Adipose tissue (tissue), 3 donors: ENCODE data around the gene DDX27. TPM values are rescaled to one million over a fixed set of nuclear protein-coding genes. Genes with fewer than 3 reads are reported as not detected.
"Not testable (repeated sequence)": the region's sequence is repeated elsewhere in the genome, so short reads cannot be mapped to it uniquely, and the experiment has no call there.

ENCODE experiments used
- H3K27ac ChIP-seq: one replicate; pipeline ENCODE4 v1.5.1; 2013; ENCODE audit warnings: low read depth, low read length
- WGBS, 3 donors: extraction: QIAGEN DNeasy Blood & Tissue Kit; methylation state at CpG; one replicate each; pipeline ENCODE4 v1.1.7; 2013; 5-methylcytosine and 5-hydroxymethylcytosine counted together
- polyA plus RNA-seq, 3 donors: library from polyadenylated mRNA; stranded (reverse); fragments of 200-250 nt; gene quantifications; one replicate each; pipeline ENCODE4 v1.2.3, GENCODE V29; 2013
- donor health status: healthy with polysubstance abuse.
- donor health status: Bipolar disorder and iron deficiency.
- donor health status: healthy.

The DDX27 gene
- polyA plus RNA-seq, result 10 to 100 TPM; 22.6 to 30.8 (median 30.5) TPM

- 0% methylated on average over 45 to 46 of the region's 46 CpGs for WGBS, 3 donors
- H3K27ac ChIP-seq, result no peak within 1 kb of the TSS
These were observed at the start of gene DDX27 for GRCh38 chr20:49219091-49219923. TSS of gene DDX27 (plus strand) at chr20:49219416. CDS start at chr20:49219449, 33 bp downstream.

- WGBS, 3 donors, result 57 to 92% (median 89%) methylated on average over 2 of the region's 2 CpGs
- no peak overlapping the region for H3K27ac ChIP-seq
These were observed 49.7 kb upstream of the DDX27 start for GRCh38 chr20:49169547-49169946.

GRCh38 chr20:49170714-49171113 is 48.5 kb upstream of the DDX27 start:
- H3K27ac ChIP-seq, result no peak overlapping the region
- 93 to 97% (median 95%) methylated on average over 2 of the region's 2 CpGs for WGBS, 3 donors

GRCh38 chr20:49171909-49172308 is 47.3 kb upstream of the DDX27 start:
- no peak overlapping the region for H3K27ac ChIP-seq

GRCh38 chr20:49172413-49172812 is 46.8 kb upstream of the DDX27 start:
- H3K27ac ChIP-seq, result no peak overlapping the region
- WGBS, 3 donors, result 19 to 32% (median 24%) methylated on average over 1 of the region's 1 CpG

- 92 to 98% (median 96%) methylated on average over 6 of the region's 6 CpGs for WGBS, 3 donors
These were observed 45.0 kb upstream of the DDX27 start for GRCh38 chr20:49174183-49174582.

GRCh38 chr20:49179368-49180277 is 39.6 kb upstream of the DDX27 start:
- WGBS, 3 donors, result 8 to 27% (median 20%) methylated on average over 1 of the region's 1 CpG
- no peak overlapping the region for H3K27ac ChIP-seq

More at GRCh38 chr20:49174183-49174582, 45.0 kb upstream of the DDX27 start:
- no peak overlapping the region for H3K27ac ChIP-seq

- WGBS, 3 donors, result 80 to 95% (median 88%) methylated on average over 8 of the region's 8 CpGs
- H3K27ac ChIP-seq, result no peak overlapping the region
These were observed 37.8 kb upstream of the DDX27 start for GRCh38 chr20:49181265-49181877.

GRCh38 chr20:49183444-49183843 is 35.8 kb upstream of the DDX27 start:
- no peak overlapping the region for H3K27ac ChIP-seq
- WGBS, 3 donors, result 94 to 100% (median 98%) methylated on average over 3 of the region's 3 CpGs

GRCh38 chr20:49184084-49184501 is 35.1 kb upstream of the DDX27 start:
- WGBS, 3 donors, result 39 to 92% (median 89%) methylated on average over 5 of the region's 5 CpGs
- H3K27ac ChIP-seq, result not testable (repeated sequence)

GRCh38 chr20:49184691-49185070 is 34.5 kb upstream of the DDX27 start:
- WGBS, 3 donors, result 22 to 68% (median 59%) methylated on average over 3 of the region's 3 CpGs
- H3K27ac ChIP-seq, result no peak overlapping the region

GRCh38 chr20:49185071-49185761 is 34.0 kb upstream of the DDX27 start:
- H3K27ac ChIP-seq, result no peak overlapping the region
- 25 to 73% (median 73%) methylated on average over 6 of the region's 6 CpGs for WGBS, 3 donors

- 0 to 1% (median 1%) methylated on average over 19 of the region's 19 CpGs for WGBS, 3 donors
- H3K27ac ChIP-seq, result no peak overlapping the region
These were observed 32.5 kb upstream of the DDX27 start for GRCh38 chr20:49186535-49187329.

- no peak overlapping the region for H3K27ac ChIP-seq
- WGBS, 3 donors, result 0 to 1% (median 1%) methylated on average over 29 of the region's 29 CpGs
These were observed 31.8 kb upstream of the DDX27 start for GRCh38 chr20:49187330-49187850.

GRCh38 chr20:49187851-49188641 is 31.2 kb upstream of the DDX27 start, which contains the start of gene STAU1:
TSS of gene STAU1 (minus strand) at chr20:49188334. CDS start at chr20:49166201, 22,133 bp downstream.
- no peak within 1 kb of the TSS for H3K27ac ChIP-seq
- WGBS, 3 donors, result 0% methylated on average over 39 to 89 of the region's 89 CpGs

GRCh38 chr20:49192944-49193518 is 26.2 kb upstream of the DDX27 start:
- 75 to 88% (median 82%) methylated on average over 11 of the region's 11 CpGs for WGBS, 3 donors

More at GRCh38 chr20:49192944-49193518, 26.2 kb upstream of the DDX27 start:
- H3K27ac ChIP-seq, result not testable (repeated sequence)
